Kidney epithelial cell (primary cell): Measurements from ENCODE around the gene TEX19. TPM values are rescaled to one million over a fixed set of nuclear protein-coding genes. Genes with fewer than 3 reads are reported as not detected.

Experiments used
- DNase-seq: peaks from one replicate; pipeline ENCODE4 v3.0.0-alpha.2; 2010; ENCODE audit warnings: low read depth
- H3K27me3 ChIP-seq: 2 replicates; pipeline ENCODE4 v1.6.0; 2011; ENCODE audit warnings: low read length; ENCODE audit not compliant: control insufficient read depth, insufficient read depth
- H3K36me3 ChIP-seq: 2 replicates; pipeline ENCODE4 v1.5.1; 2011; ENCODE audit warnings: low read length; ENCODE audit not compliant: control insufficient read depth, insufficient read depth
- H3K4me3 ChIP-seq: 2 replicates; pipeline ENCODE4 v1.5.1; 2011; ENCODE audit warnings: low read depth, mild to moderate bottlenecking, control low read depth, low read length
- CTCF ChIP-seq: IDR thresholded peaks from 2 replicates; pipeline ENCODE4 v1.5.1; 2011; ENCODE audit warnings: mild to moderate bottlenecking, moderate library complexity, low read length, control low read depth, inconsistent platforms; ENCODE audit not compliant: insufficient read depth, poor library complexity, severe bottlenecking
- total RNA-seq: library from RNA; depleted of rRNA; stranded (reverse); fragments of >200 nt; gene quantifications from 2 replicates; pipeline ENCODE4 v1.2.3, GENCODE V29; 2015

TEX19 gene
- total RNA-seq, 1 donor from 2014 or later, result not detected

- H3K27me3 ChIP-seq, result no peaks in the 10 kb centered on the region
- no peak overlapping the region for H3K4me3 ChIP-seq
- H3K36me3 ChIP-seq, result no peaks in the 10 kb centered on the region
- no peak for DNase-seq
- TF ChIP-seq CTCF, result no peak
These were observed 53.8 kb downstream of the TEX19 start for GRCh38 chr17:82412535-82413520.

Other genes with a start within 250 kb of the TEX19 start
- 25.5 and 27.5 TPM in 2 replicates for gene CCDC57, start 146.4 kb upstream of the TEX19 start, total RNA-seq
- 83.4 and 85.3 TPM in 2 replicates for gene SLC16A3, start 130.2 kb upstream of the TEX19 start, total RNA-seq
- gene CSNK1D, start 85.5 kb upstream of the TEX19 start, total RNA-seq, result 55.1 and 61.7 TPM in 2 replicates
- gene CD7, start 41.6 kb upstream of the TEX19 start, total RNA-seq, result 0.21 TPM in 1 of 2 replicates, not detected in the other
- 0.07 TPM in 1 of 2 replicates, not detected in the other for gene SECTM1, start 25.5 kb upstream of the TEX19 start, total RNA-seq
- gene UTS2R, start 12.5 kb downstream of the TEX19 start, total RNA-seq, result not detected in 2 replicates
- 18.5 and 21.6 TPM in 2 replicates for gene HEXD, start 59.1 kb downstream of the TEX19 start, total RNA-seq
- 29.8 TPM in 2 replicates for gene OGFOD3, start 59.3 kb downstream of the TEX19 start, total RNA-seq
- gene CYBC1, start 91.5 kb downstream of the TEX19 start, total RNA-seq, result 76.0 and 106 TPM in 2 replicates
- 59.9 and 76.3 TPM in 2 replicates for gene NARF, start 99.5 kb downstream of the TEX19 start, total RNA-seq
- 42.5 and 57.7 TPM in 2 replicates for gene FOXK2, start 160.5 kb downstream of the TEX19 start, total RNA-seq